K562 (cell line): ENCODE results near the gene INO80E. TPM values are rescaled to one million over a fixed set of nuclear protein-coding genes. Genes with fewer than 3 reads are reported as not detected.

Source experiments
- ATF6 ChIP-seq: sonication (generic); formaldehyde crosslinking; IDR thresholded peaks from 2 replicates; pipeline ENCODE4 v1.4.0; 2020; ENCODE audit warnings: mild to moderate bottlenecking, missing genetic modification reagents
- CSDE1 ChIP-seq, 2 experiments: fragments of 450-650 bp; IDR thresholded peaks; 2 replicates each; pipeline ENCODE4 v1.6.1; 2016; ENCODE audit warnings: mild to moderate bottlenecking in 1 of 2
- DMBX1 ChIP-seq: fragments of 250-450 bp; sonication (Bioruptor Pico); IDR thresholded peaks from 2 replicates; pipeline ENCODE4 v1.8.0; 2022; ENCODE audit warnings: inconsistent platforms, mild to moderate bottlenecking, moderate library complexity, borderline replicate concordance
- ELF2 ChIP-seq: fragments of 250-450 bp; sonication (Bioruptor Pico); IDR thresholded peaks from 2 replicates; pipeline ENCODE4 v1.5.0; 2021; ENCODE audit warnings: mild to moderate bottlenecking
- FIP1L1 ChIP-seq: fragments of 200-400 bp; formaldehyde crosslinking; IDR thresholded peaks from 2 replicates; pipeline ENCODE4 v1.6.1; 2018; ENCODE audit warnings: mild to moderate bottlenecking, low read depth, low read length; ENCODE audit not compliant: poor library complexity, severe bottlenecking
- GABPA ChIP-seq: fragments of 200-800 bp; sonication (Bioruptor generic); conservative IDR thresholded peaks from 2 replicates; pipeline ENCODE4 v1.6.1; 2016; ENCODE audit warnings: low read depth, missing genetic modification characterization, missing compliant biosample characterization
- HBP1 ChIP-seq: fragments of 450-650 bp; formaldehyde crosslinking; IDR thresholded peaks from 2 replicates; pipeline ENCODE4 v1.4.0; 2022; ENCODE audit warnings: missing genetic modification characterization
- JUN ChIP-seq, 2 experiments: sonication (generic) in 1 of 2; formaldehyde crosslinking in 1 of 2; IDR thresholded peaks; 2 replicates each; pipeline versions ENCODE4 v1.6.1 to v1.8.0; 2012 to 2022; ENCODE audit warnings: borderline replicate concordance in 2 of 2, mild to moderate bottlenecking in 2 of 2, improper control_type of control experiment in 1 of 2, low read depth in 1 of 2, low read length in 1 of 2, missing genetic modification reagents in 1 of 2
- MECOM ChIP-seq: fragments of 250-450 bp; sonication (Bioruptor Pico); IDR thresholded peaks from 2 replicates; pipeline ENCODE4 v1.8.0; 2022; ENCODE audit warnings: inconsistent platforms
- PHB2 ChIP-seq: fragments of 450-650 bp; IDR thresholded peaks from 2 replicates; pipeline ENCODE4 v1.6.1; 2017; ENCODE audit warnings: low read depth
- RBM14 ChIP-seq: fragments of 200-400 bp; formaldehyde crosslinking; IDR thresholded peaks from 2 replicates; pipeline ENCODE4 v1.6.1; 2018; ENCODE audit warnings: low read depth, mild to moderate bottlenecking, low read length, moderate library complexity, borderline replicate concordance; ENCODE audit not compliant: insufficient read depth
- SMAD4 ChIP-seq: fragments of 250-450 bp; sonication (Bioruptor Pico); conservative IDR thresholded peaks from 2 replicates; pipeline ENCODE4 v1.8.0; 2021; ENCODE audit warnings: inconsistent platforms, mild to moderate bottlenecking, moderate library complexity
- TEAD4 ChIP-seq, 2 experiments: sonication (generic) in 1 of 2; formaldehyde crosslinking in 1 of 2; IDR thresholded peaks; 2 replicates each; pipeline versions ENCODE4 v1.6.1 to v1.8.0; 2012 to 2022; ENCODE audit warnings: borderline replicate concordance in 1 of 2, inconsistent platforms in 1 of 2, low read length in 1 of 2, mild to moderate bottlenecking in 1 of 2, missing genetic modification reagents in 1 of 2
- THRAP3 ChIP-seq: fragments of 450-650 bp; IDR thresholded peaks from 2 replicates; pipeline ENCODE4 v1.6.1; 2016; ENCODE audit warnings: mild to moderate bottlenecking, inconsistent platforms, borderline replicate concordance
- ZNF583 ChIP-seq: fragments of 250-450 bp; sonication (Bioruptor Pico); IDR thresholded peaks from 2 replicates; pipeline ENCODE4 v1.4.0; 2020
- polyA plus RNA-seq, 8 experiments: library from polyadenylated mRNA; depleted of rRNA in 4 of 8; stranded (reverse) in 5 of 8; unstranded in 3 of 8; fragments of >200 nt; fragmentation: Nextera tagmentation in 2 of 8; fragmentation: Illumina TruSeq in 1 of 8; extraction: Ambion mirVana in 2 of 8; extraction: Trizol in 1 of 8; gene quantifications; 2 replicates each; pipeline versions ENCODE4 v1.2.1 to v1.2.3, GENCODE V29; 2011 to 2014; ENCODE audit warnings: inconsistent platforms in 1 of 8, missing spikeins in 1 of 8
- total RNA-seq, 7 experiments: library from RNA; depleted of rRNA in 6 of 7; stranded (reverse); fragments of >200 nt in 6 of 7; fragmentation: Illumina TruSeq in 2 of 7; extraction: Trizol in 2 of 7; gene quantifications; 2 replicates each; pipeline versions ENCODE4 v1.2.1 to v1.2.3, GENCODE V29; 2011 to 2021; ENCODE audit warnings: low replicate concordance in 1 of 7
- TF ChIP-seq, protein P1 (sequence below): IDR thresholded peaks from 3 replicates; pipeline ENCODE4 v1.6.1; 2011; ENCODE audit warnings: borderline replicate concordance, mild to moderate bottlenecking; ENCODE audit not compliant: insufficient read length, insufficient read depth
- TF ChIP-seq, protein P2 (sequence below), 2 experiments: fragments of 450-650 bp; IDR thresholded peaks; 2 replicates each; pipeline ENCODE4 v1.6.1; 2016
- TF ChIP-seq, protein P3 (sequence below): fragments of 250-450 bp; sonication (Bioruptor Pico); IDR thresholded peaks from 2 replicates; pipeline ENCODE4 v1.8.0; 2022; ENCODE audit warnings: inconsistent platforms

INO80E gene
- total and polyA plus RNA-seq, 9 of the 15 experiments (the other 6 are each of a cell fraction or from before 2014, with no cell fraction given), result 0.31 to 102 (median 49.3) TPM

- TF ChIP-seq TEAD4 (IDR thresholded peaks at IDR 0.05; ENCODE audit: low read length), result no peak
- no peak for TF ChIP-seq TEAD4 (CRISPR knock-in tag; IDR thresholded peaks at IDR 0.05; ENCODE audit: borderline replicate concordance)
- 0 out of 2 replicates have a peak, but pooled peaks have one; percentile 64 for TF ChIP-seq ZNF583 (CRISPR knock-in tag)
- TF ChIP-seq SMAD4 (CRISPR knock-in tag), result 0 out of 2 replicates have a peak, but pooled peaks have one; percentile 72
- TF ChIP-seq, protein P1, sequence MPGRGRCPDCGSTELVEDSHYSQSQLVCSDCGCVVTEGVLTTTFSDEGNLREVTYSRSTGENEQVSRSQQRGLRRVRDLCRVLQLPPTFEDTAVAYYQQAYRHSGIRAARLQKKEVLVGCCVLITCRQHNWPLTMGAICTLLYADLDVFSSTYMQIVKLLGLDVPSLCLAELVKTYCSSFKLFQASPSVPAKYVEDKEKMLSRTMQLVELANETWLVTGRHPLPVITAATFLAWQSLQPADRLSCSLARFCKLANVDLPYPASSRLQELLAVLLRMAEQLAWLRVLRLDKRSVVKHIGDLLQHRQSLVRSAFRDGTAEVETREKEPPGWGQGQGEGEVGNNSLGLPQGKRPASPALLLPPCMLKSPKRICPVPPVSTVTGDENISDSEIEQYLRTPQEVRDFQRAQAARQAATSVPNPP, result no peak
- no peak for TF ChIP-seq HBP1 (CRISPR knock-in tag)
- TF ChIP-seq FIP1L1, result no peak
- no peak for TF ChIP-seq PHB2
- TF ChIP-seq RBM14, result no peak
- TF ChIP-seq GABPA, result no peak
- TF ChIP-seq DMBX1 (CRISPR knock-in tag), result peak; percentile 76; the same call in 1 of the 2 replicates
- peak; percentile 68; the same call in 1 of the 2 replicates for TF ChIP-seq THRAP3
- TF ChIP-seq MECOM, result 0 out of 2 replicates have a peak, but pooled peaks have one; percentile 23
- TF ChIP-seq, protein P2, sequence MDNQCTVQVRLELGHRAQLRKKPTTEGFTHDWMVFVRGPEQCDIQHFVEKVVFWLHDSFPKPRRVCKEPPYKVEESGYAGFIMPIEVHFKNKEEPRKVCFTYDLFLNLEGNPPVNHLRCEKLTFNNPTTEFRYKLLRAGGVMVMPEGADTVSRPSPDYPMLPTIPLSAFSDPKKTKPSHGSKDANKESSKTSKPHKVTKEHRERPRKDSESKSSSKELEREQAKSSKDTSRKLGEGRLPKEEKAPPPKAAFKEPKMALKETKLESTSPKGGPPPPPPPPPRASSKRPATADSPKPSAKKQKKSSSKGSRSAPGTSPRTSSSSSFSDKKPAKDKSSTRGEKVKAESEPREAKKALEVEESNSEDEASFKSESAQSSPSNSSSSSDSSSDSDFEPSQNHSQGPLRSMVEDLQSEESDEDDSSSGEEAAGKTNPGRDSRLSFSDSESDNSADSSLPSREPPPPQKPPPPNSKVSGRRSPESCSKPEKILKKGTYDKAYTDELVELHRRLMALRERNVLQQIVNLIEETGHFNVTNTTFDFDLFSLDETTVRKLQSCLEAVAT (IDR thresholded peaks at IDR 0.05), result 0 out of 4 replicates have a peak, but pooled peaks of 1 of the 2 experiments have one; percentile 48
- no peak for TF ChIP-seq CSDE1 (IDR thresholded peaks at IDR 0.05)
- TF ChIP-seq ATF6, result no peak
- no peak for TF ChIP-seq JUN (IDR thresholded peaks at IDR 0.05; ENCODE audit: borderline replicate concordance, low read depth, low read length)
- TF ChIP-seq JUN (CRISPR knock-in tag; IDR thresholded peaks at IDR 0.05; ENCODE audit: borderline replicate concordance), result no peak
- TF ChIP-seq, protein P3, sequence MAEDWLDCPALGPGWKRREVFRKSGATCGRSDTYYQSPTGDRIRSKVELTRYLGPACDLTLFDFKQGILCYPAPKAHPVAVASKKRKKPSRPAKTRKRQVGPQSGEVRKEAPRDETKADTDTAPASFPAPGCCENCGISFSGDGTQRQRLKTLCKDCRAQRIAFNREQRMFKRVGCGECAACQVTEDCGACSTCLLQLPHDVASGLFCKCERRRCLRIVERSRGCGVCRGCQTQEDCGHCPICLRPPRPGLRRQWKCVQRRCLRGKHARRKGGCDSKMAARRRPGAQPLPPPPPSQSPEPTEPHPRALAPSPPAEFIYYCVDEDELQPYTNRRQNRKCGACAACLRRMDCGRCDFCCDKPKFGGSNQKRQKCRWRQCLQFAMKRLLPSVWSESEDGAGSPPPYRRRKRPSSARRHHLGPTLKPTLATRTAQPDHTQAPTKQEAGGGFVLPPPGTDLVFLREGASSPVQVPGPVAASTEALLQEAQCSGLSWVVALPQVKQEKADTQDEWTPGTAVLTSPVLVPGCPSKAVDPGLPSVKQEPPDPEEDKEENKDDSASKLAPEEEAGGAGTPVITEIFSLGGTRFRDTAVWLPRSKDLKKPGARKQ (CRISPR knock-in tag), result peak; percentile 98
- no peak for TF ChIP-seq ELF2 (CRISPR knock-in tag)
These were observed 23.1 kb upstream of the INO80E start (continued) for GRCh38 chr16:29972992-29973383.
